ENCODE data around the gene CADM2.

Gene CADM2

GRCh38 chr3:85800676-85801075 is 841.9 kb downstream of the CADM2 start:
- no peak for DNase-seq (ENCODE audit: low read depth in 3 of 3)

GRCh38 chr3:85801955-85802354 is 843.2 kb downstream of the CADM2 start:
- no peak for DNase-seq (ENCODE audit: low read depth in 3 of 3)

GRCh38 chr3:85808755-85809154 is 850.0 kb downstream of the CADM2 start:
- DNase-seq (ENCODE audit: low read depth in 3 of 3): no peak

GRCh38 chr3:85821130-85821756 is 862.5 kb downstream of the CADM2 start:
- no peak for DNase-seq (ENCODE audit: low read depth in 3 of 3)

GRCh38 chr3:85835857-85836440 is 877.2 kb downstream of the CADM2 start:
- no peak for DNase-seq (ENCODE audit: low read depth in 3 of 3)

GRCh38 chr3:85837402-85837801 is 878.6 kb downstream of the CADM2 start:
- DNase-seq (ENCODE audit: low read depth in 3 of 3): no peak

- no peak for DNase-seq (ENCODE audit: low read depth in 3 of 3)
These were observed 880.1 kb downstream of the CADM2 start for GRCh38 chr3:85838921-85839320.

GRCh38 chr3:85842081-85842480 is 883.3 kb downstream of the CADM2 start:
- no peak for DNase-seq (ENCODE audit: low read depth in 3 of 3)

- no peak for DNase-seq (ENCODE audit: low read depth in 3 of 3)
These were observed 888.2 kb downstream of the CADM2 start for GRCh38 chr3:85846940-85847339.

- DNase-seq (ENCODE audit: low read depth in 3 of 3): no peak
These were observed 892.3 kb downstream of the CADM2 start for GRCh38 chr3:85851071-85851470.

GRCh38 chr3:85853805-85854204 is 895.0 kb downstream of the CADM2 start:
- no peak for DNase-seq (ENCODE audit: low read depth in 3 of 3)

GRCh38 chr3:85862893-85863455 is 904.2 kb downstream of the CADM2 start:
- DNase-seq (ENCODE audit: low read depth in 3 of 3): no peak

GRCh38 chr3:85864896-85865295 is 906.1 kb downstream of the CADM2 start:
- DNase-seq (ENCODE audit: low read depth in 3 of 3): no peak

GRCh38 chr3:85867072-85867471 is 908.3 kb downstream of the CADM2 start:
- DNase-seq (ENCODE audit: low read depth in 3 of 3): no peak

- no peak for DNase-seq (ENCODE audit: low read depth in 3 of 3)
These were observed 916.8 kb downstream of the CADM2 start for GRCh38 chr3:85875589-85875988.

- DNase-seq (ENCODE audit: low read depth in 3 of 3): no peak
These were observed 918.8 kb downstream of the CADM2 start for GRCh38 chr3:85877631-85878030.

- no peak for DNase-seq (ENCODE audit: low read depth in 3 of 3)
These were observed 923.1 kb downstream of the CADM2 start for GRCh38 chr3:85881833-85882393.

GRCh38 chr3:85890043-85890555 is 931.3 kb downstream of the CADM2 start:
- DNase-seq (ENCODE audit: low read depth in 3 of 3): no peak

GRCh38 chr3:85903434-85903833 is 944.6 kb downstream of the CADM2 start:
- no peak for DNase-seq (ENCODE audit: low read depth in 3 of 3)

- no peak for DNase-seq (ENCODE audit: low read depth in 3 of 3)
These were observed 954.2 kb downstream of the CADM2 start for GRCh38 chr3:85912980-85913379.

GRCh38 chr3:85922374-85922773 is 963.6 kb downstream of the CADM2 start:
- DNase-seq (ENCODE audit: low read depth in 3 of 3): no peak

GRCh38 chr3:85930718-85931117 is 971.9 kb downstream of the CADM2 start:
- DNase-seq (ENCODE audit: low read depth in 3 of 3): no peak

GRCh38 chr3:85933326-85933725 is 974.5 kb downstream of the CADM2 start:
- DNase-seq (ENCODE audit: low read depth in 3 of 3): no peak

Measured in stimulated activated CD4-positive, alpha-beta T cell treated with anti-CD3 and anti-CD28 coated beads, TNF-alpha, amount 100 ng/mL, for 24 hours (primary cell).